HepG2 (cell line): ENCODE data around the gene SMCO1. TPM values are rescaled to one million over a fixed set of nuclear protein-coding genes. Genes with fewer than 3 reads are reported as not detected.

Experiments
- ATAC-seq: fragments of 200-7000 bp; cut with Tn5 transposase; 3 replicates; pipeline ENCODE4 v1.9.1; 2020; ENCODE audit warnings: mild to moderate bottlenecking, moderate library complexity
- BruUV-seq: library from RNA; stranded (reverse); fragments of 400-500 nt; replicated peaks from 2 replicates; lab custom pipeline; 2021; lab: Mats Ljungman, UMichigan
- CTCF ChIA-PET: fragments of 300-600 bp; formaldehyde crosslinking; extraction: SDS; loops from one replicate; lab custom pipeline; 2021; ENCODE audit warnings: low total read pairs, inconsistent platforms, low intra/inter-chr PET ratio; lab: Yijun Ruan, JAX
- POLR2A ChIA-PET: fragments of 350-600 bp; sonication (Branson Sonifier 250); formaldehyde crosslinking; loops from one replicate; lab custom pipeline; 2020; ENCODE audit warnings: antibody characterized with exemption, inconsistent platforms; lab: Yijun Ruan, JAX
- DNase-seq: peaks from one replicate; pipeline ENCODE4 v3.0.0-alpha.2; 2015; ENCODE audit warnings: low spot score
- FAIRE-seq: peaks from 3 replicates; lab custom pipeline; 2011; peaks lifted over from hg19 to GRCh38; lab: Jason Lieb, UNC
- H2AFZ ChIP-seq: one replicate; pipeline ENCODE4 v1.6.1; 2011; ENCODE audit warnings: low read length, inconsistent platforms
- H3K27ac ChIP-seq: fragments of 300-600 bp; 3 replicates; pipeline ENCODE4 v1.8.0; 2011; ENCODE audit warnings: mixed run types, mild to moderate bottlenecking, mixed read lengths, low read length, inconsistent platforms; ENCODE audit not compliant: insufficient read depth; ENCODE audit errors: extremely low read length
- H3K27me3 ChIP-seq, 2 experiments: fragments of 200-600 bp in 1 of 2; 2 replicates in 1 of 2; 3 replicates in 1 of 2; pipeline versions ENCODE4 v1.6.0 to v1.8.0; 2011; ENCODE audit warnings: low read length in 2 of 2, mild to moderate bottlenecking in 2 of 2, moderate library complexity in 2 of 2, inconsistent platforms in 1 of 2; ENCODE audit not compliant: insufficient read depth in 2 of 2, control insufficient read depth in 1 of 2
- H3K36me3 ChIP-seq, 2 experiments: fragments of 200-600 bp in 1 of 2; replicated peaks in 1 of 2; 2 replicates in 1 of 2; 3 replicates in 1 of 2; pipeline versions ENCODE4 v1.5.1 to v1.8.0; 2011; ENCODE audit warnings: low read length in 2 of 2, inconsistent platforms in 1 of 2; ENCODE audit not compliant: insufficient read depth in 2 of 2, control insufficient read depth in 1 of 2
- H3K4me1 ChIP-seq: 2 replicates; pipeline ENCODE4 v1.5.1; 2012; ENCODE audit warnings: low read length, inconsistent platforms; ENCODE audit not compliant: insufficient read depth
- H3K4me2 ChIP-seq: 2 replicates; pipeline ENCODE4 v1.6.0; 2011; ENCODE audit warnings: low read depth, low read length, inconsistent platforms
- H3K4me3 ChIP-seq, 3 experiments: fragments of 200-600 bp in 1 of 3; sonication (generic), shearing (Covaris generic) in 1 of 3; replicated peaks in 1 of 3; 2 replicates each; pipeline ENCODE4 v1.5.1; 2011 to 2016; ENCODE audit warnings: low read length in 3 of 3, inconsistent platforms in 2 of 3, low read depth in 2 of 3, mild to moderate bottlenecking in 2 of 3, control low read depth in 1 of 3, mixed read lengths in 1 of 3; ENCODE audit not compliant: insufficient read depth in 1 of 3
- H3K79me2 ChIP-seq: one replicate; pipeline ENCODE4 v1.6.1; 2011; ENCODE audit warnings: low read length, inconsistent platforms; ENCODE audit not compliant: insufficient read depth
- H3K9ac ChIP-seq: 2 replicates; pipeline ENCODE4 v1.6.0; 2011; ENCODE audit warnings: mild to moderate bottlenecking, low read depth, low read length, inconsistent platforms; ENCODE audit not compliant: insufficient read depth
- H3K9me3 ChIP-seq: 2 replicates; pipeline ENCODE4 v1.5.1; 2012; ENCODE audit warnings: mild to moderate bottlenecking, low read length
- H4K20me1 ChIP-seq: 2 replicates; pipeline ENCODE4 v1.6.0; 2011; ENCODE audit warnings: inconsistent platforms, mild to moderate bottlenecking, low read length, moderate library complexity; ENCODE audit not compliant: insufficient read depth
- IKZF5 ChIP-seq: IDR thresholded peaks from 2 replicates; pipeline ENCODE4 v1.6.1; 2018; ENCODE audit warnings: missing genetic modification reagents, mild to moderate bottlenecking, missing compliant biosample characterization
- KIAA2018 ChIP-seq: sonication (generic); formaldehyde crosslinking; IDR thresholded peaks from 2 replicates; pipeline ENCODE4 v1.5.0; 2020; ENCODE audit warnings: mild to moderate bottlenecking, missing genetic modification reagents, borderline replicate concordance
- MZF1 ChIP-seq: sonication (generic); formaldehyde crosslinking; IDR thresholded peaks from 2 replicates; pipeline ENCODE4 v1.8.1; 2023; ENCODE audit warnings: mild to moderate bottlenecking, missing genetic modification reagents, borderline replicate concordance
- PAX8 ChIP-seq: sonication (generic); formaldehyde crosslinking; IDR thresholded peaks from 2 replicates; pipeline ENCODE4 v1.8.0; 2022; ENCODE audit warnings: mild to moderate bottlenecking, missing genetic modification reagents, borderline replicate concordance
- ZGPAT ChIP-seq: IDR thresholded peaks from 2 replicates; pipeline ENCODE4 v1.6.1; 2016; ENCODE audit warnings: mild to moderate bottlenecking
- ZNF335 ChIP-seq: sonication (generic); formaldehyde crosslinking; IDR thresholded peaks from 2 replicates; pipeline ENCODE4 v1.4.0; 2020; ENCODE audit warnings: missing genetic modification reagents
- ZNF7 ChIP-seq: IDR thresholded peaks from 2 replicates; pipeline ENCODE4 v1.6.1; 2016; ENCODE audit warnings: missing biosample characterization, missing genetic modification reagents
- WGBS: methylation state at CpG from one replicate; pipeline ENCODE4 v1.1.6; 2017; ENCODE audit warnings: low lambda C conversion rate; 5-methylcytosine and 5-hydroxymethylcytosine counted together
- in situ Hi-C: cut with HindIII; loops from 2 replicates; pipeline ENCODE4 v1.10.0; 2017; ENCODE audit warnings: low pct_unique_long_range_greater_than_20kb; ENCODE audit not compliant: extremely low pct_ligation_motif_present
- intact Hi-C: fragments of 100-400 bp; cut with micrococcal nuclease; formaldehyde crosslinking; loops from one replicate; pipeline ENCODE4 v1.10.0; 2022; ENCODE audit not compliant: unreplicated experiment
- polyA plus RNA-seq, 8 experiments: library from polyadenylated mRNA; depleted of rRNA in 3 of 8; stranded (reverse) in 7 of 8; unstranded in 1 of 8; fragments of >200 nt; fragmentation: Illumina TruSeq in 4 of 8; extraction: Trizol in 4 of 8; gene quantifications; 2 replicates each; pipeline versions ENCODE4 v1.2.1 to v1.2.3, GENCODE V29; 2011 to 2016; ENCODE audit warnings: low read depth in 4 of 8, missing spikeins in 1 of 8, mixed read lengths in 1 of 8; ENCODE audit not compliant: insufficient read depth in 1 of 8
- total RNA-seq, 5 experiments: library from RNA; depleted of rRNA; stranded (reverse); fragments of >200 nt; fragmentation: Illumina TruSeq; extraction: Trizol; gene quantifications; 2 replicates each; pipeline ENCODE4 v1.2.3, GENCODE V29; 2016; ENCODE audit warnings: low read depth in 1 of 5

SMCO1 gene
- total and polyA plus RNA-seq, 2 of the 13 experiments (the other 11 are each of a cell fraction or from before 2014, with no cell fraction given) = not detected

- Histone ChIP-seq H3K79me2 (peaks cover 81% of the 10 kb centered on the region), H3K4me3 (peak overlapping the region; percentile 71 to 99 (median 99)), H3K4me1 (peaks cover 38% of the 10 kb centered on the region), H3K36me3 (peaks cover 2 to 15% of the 10 kb centered on the region in 2 experiments; a peak in 3 of 5 replicates), H4K20me1 (peaks cover 3% of the 10 kb centered on the region; the same call in 1 of the 2 replicates), H3K9me3 (no peaks in the 10 kb centered on the region), H3K27me3 (no peaks in the 10 kb centered on the region; a peak in 1 of 5 replicates), H3K27ac (peak overlapping the region; percentile 83), H2AFZ (peak overlapping the region; percentile 56), H3K4me2 (peak overlapping the region; percentile 91), H3K9ac (peak overlapping the region; percentile 82)
- ChIA-PET POLR2A (no interaction called here), CTCF (no interaction called here)
- FAIRE-seq (no peak), DNase-seq (no peak), ATAC-seq (no peak)
- WGBS = 53% methylated on average over 11 of the region's 11 CpGs
- intact Hi-C loops = loop anchor here (2.0 kb wide), 1 partner anchor 13 kb away; no protein-coding TSS in a partner anchor
- in situ Hi-C loops = no loop called here
- TF ChIP-seq PAX8 (CRISPR knock-in tag) (no peak), MZF1 (CRISPR knock-in tag) (no peak), KIAA2018 (CRISPR knock-in tag) (no peak), ZGPAT (CRISPR knock-in tag) (no peak), ZNF335 (CRISPR knock-in tag) (0 out of 2 replicates have a peak, but pooled peaks have one; percentile 13), ZNF7 (CRISPR knock-in tag) (peak; percentile 99), IKZF5 (CRISPR knock-in tag) (0 out of 2 replicates have a peak, but pooled peaks have one; percentile 1)
- BruUV-seq = TSS peak; percentile 7
Measured at GRCh38 chr3:196499807-196500524, 15.2 kb downstream of the SMCO1 start.
